Activated CD8-positive, alpha-beta T cell treated with anti-CD3 and anti-CD28 coated beads for 36 hours (primary cell): ENCODE data around the gene SNAPC2. TPM values are rescaled to one million over a fixed set of nuclear protein-coding genes. Genes with fewer than 3 reads are reported as not detected.

ENCODE experiments used
- ATAC-seq: fragments of 200-7000 bp; cut with Tn5 transposase; one replicate; pipeline ENCODE4 v1.10.0; 2021; ENCODE audit warnings: mild to moderate bottlenecking, moderate library complexity
- CTCF ChIA-PET: fragments of 350-600 bp; sonication (Branson Sonifier 250); formaldehyde crosslinking; loops from one replicate; lab custom pipeline; 2021; ENCODE audit warnings: antibody characterized with exemption; lab: Charles Lee
- POLR2A ChIA-PET: fragments of 350-600 bp; sonication (Branson Sonifier 250); formaldehyde crosslinking; loops from one replicate; lab custom pipeline; 2021; ENCODE audit warnings: antibody characterized with exemption; lab: Charles Lee
- DNase-seq: peaks from one replicate; pipeline ENCODE4 v3.0.0-alpha.2; 2020
- H3K27ac Mint-ChIP-seq: one replicate; pipeline ENCODE4 v1.8.0; 2021; ENCODE audit warnings: mild to moderate bottlenecking, mixed read lengths
- H3K27me3 Mint-ChIP-seq: one replicate; pipeline ENCODE4 v1.8.0; 2021; ENCODE audit warnings: mixed read lengths
- H3K36me3 Mint-ChIP-seq: one replicate; pipeline ENCODE4 v1.8.0; 2021; ENCODE audit warnings: low read depth, mixed read lengths
- H3K4me1 Mint-ChIP-seq: one replicate; pipeline ENCODE4 v1.8.0; 2021; ENCODE audit warnings: low read depth, mixed read lengths
- H3K4me3 Mint-ChIP-seq: one replicate; pipeline ENCODE4 v1.8.0; 2021; ENCODE audit warnings: mild to moderate bottlenecking, moderate library complexity, mixed read lengths
- H3K9me3 Mint-ChIP-seq: one replicate; pipeline ENCODE4 v1.8.0; 2021; ENCODE audit warnings: mixed read lengths
- CTCF ChIP-seq: fragments of 200-600 bp; IDR thresholded peaks from one replicate; pipeline ENCODE4 v1.8.0; 2022; ENCODE audit warnings: antibody characterized with exemption, mild to moderate bottlenecking
- intact Hi-C: fragments of 100-400 bp; cut with micrococcal nuclease; formaldehyde crosslinking; loops from one replicate; pipeline ENCODE4 v1.10.0; 2022
- total RNA-seq, 2 experiments: library from RNA; stranded (reverse); gene quantifications; one replicate each; pipeline ENCODE4 v1.2.3, GENCODE V29; 2021

SNAPC2 gene
- total RNA-seq, 2 experiments from 2014 or later: 16.0 to 18.2 TPM

DNA sequence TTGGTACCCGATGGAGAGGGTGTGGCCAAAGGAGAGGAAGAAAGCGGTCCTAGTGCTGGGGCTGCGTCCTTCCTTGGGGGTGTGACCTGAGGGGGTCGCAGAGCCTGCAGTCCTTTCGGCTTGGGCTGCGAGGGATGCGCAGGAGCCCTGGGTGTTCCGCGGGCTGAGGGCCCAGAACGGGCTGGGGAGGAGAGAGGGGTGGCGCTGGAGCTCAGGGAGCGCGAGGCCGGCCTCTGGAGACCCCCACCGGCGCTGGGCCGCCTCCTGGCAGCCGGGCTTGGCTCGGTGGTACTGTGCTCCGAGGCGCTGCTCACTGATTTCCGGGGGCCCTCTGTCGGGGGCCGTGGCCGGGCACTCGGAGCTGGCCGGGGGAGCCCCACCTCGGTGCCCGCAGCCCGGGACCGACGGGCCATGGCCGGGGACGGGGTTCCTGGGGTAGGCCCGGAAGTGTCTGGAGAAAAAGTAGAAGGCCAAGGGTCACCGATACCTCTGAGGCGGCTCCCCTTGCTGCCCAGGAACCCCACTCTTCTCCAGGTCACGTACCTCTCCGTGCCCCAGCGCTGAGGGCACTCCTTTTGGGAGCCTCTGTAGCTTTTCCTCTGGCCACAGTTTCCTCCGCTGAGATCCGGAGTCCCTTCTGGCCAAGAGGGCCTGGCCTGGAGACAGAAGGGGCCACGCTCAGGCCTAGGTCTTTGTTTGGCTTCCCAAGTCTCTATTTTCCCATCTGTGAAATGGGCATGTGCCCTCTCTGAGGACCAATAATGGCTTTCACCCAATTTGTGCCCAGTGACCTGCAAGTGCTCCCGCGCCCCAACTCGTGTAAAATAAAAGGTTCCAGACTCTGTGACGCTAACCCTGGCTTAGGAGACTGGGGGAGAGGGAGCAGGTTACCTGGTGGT is 47.6 kb upstream of the SNAPC2 start:
- peaks cover 26% of the 10 kb centered on the region for H3K27me3 Mint-ChIP-seq
- peaks cover 35% of the 10 kb centered on the region for H3K4me1 Mint-ChIP-seq
- POLR2A ChIA-PET: interaction anchor here (0.9 to 1.7 kb wide), 2 partner anchors 14 to 71 kb away, joined by 3 to 6 read pairs; partner anchors contain the start of gene TIMM44
- DNase-seq (no peak), ATAC-seq (no peak)
- CTCF ChIA-PET: no interaction called here
- H3K27ac Mint-ChIP-seq: no peak overlapping the region
- TF ChIP-seq CTCF: no peak
- intact Hi-C loops: no loop called here
- no peaks in the 10 kb centered on the region for H3K36me3 Mint-ChIP-seq
- no peaks in the 10 kb centered on the region for H3K9me3 Mint-ChIP-seq
- no peak overlapping the region for H3K4me3 Mint-ChIP-seq

- CTCF ChIA-PET: no interaction called here
Observed at GRCh38 chr19:7873304-7874075, 46.6 kb upstream of the SNAPC2 start.

GRCh38 chr19:7874076-7874896 is 45.9 kb upstream of the SNAPC2 start, which contains the start of gene PRR36:
Gene PRR36 (minus strand): TSS chr19:7874390. CDS start chr19:7873689, 701 bp downstream.
- peaks cover 28% of the 10 kb centered on the region for H3K4me1 Mint-ChIP-seq
- peak; percentile 39 for DNase-seq
- H3K9me3 Mint-ChIP-seq: no peaks in the 10 kb centered on the region
- peaks cover 25% of the 10 kb centered on the region for H3K27me3 Mint-ChIP-seq
- intact Hi-C loops: no loop called here
- CTCF ChIA-PET: no interaction called here
- POLR2A ChIA-PET: interaction anchor here (1.0 kb wide), 1 partner anchor 10 kb away, joined by 3 read pairs; no protein-coding TSS in a partner anchor
- no peak for ATAC-seq
- H3K27ac Mint-ChIP-seq: no peak within 1 kb of the TSS
- no peak for TF ChIP-seq CTCF
- peak within 1 kb of the TSS; percentile 50 for H3K4me3 Mint-ChIP-seq
- no peaks in the 10 kb centered on the region for H3K36me3 Mint-ChIP-seq

More at GRCh38 chr19:7873304-7874075, 46.6 kb upstream of the SNAPC2 start:
- no peaks in the 10 kb centered on the region for H3K9me3 Mint-ChIP-seq
- no peaks in the 10 kb centered on the region for H3K36me3 Mint-ChIP-seq
- POLR2A ChIA-PET: interaction anchor here (1.7 kb wide), 1 partner anchor 70 kb away, joined by 6 read pairs; the partner anchor contains the start of gene TIMM44
- no peak for ATAC-seq
- TF ChIP-seq CTCF: no peak
- H3K27ac Mint-ChIP-seq: no peak overlapping the region
- DNase-seq: no peak
- intact Hi-C loops: no loop called here
- H3K4me1 Mint-ChIP-seq: peaks cover 32% of the 10 kb centered on the region
- H3K4me3 Mint-ChIP-seq: peak overlapping the region; percentile 39
- peaks cover 25% of the 10 kb centered on the region for H3K27me3 Mint-ChIP-seq

DNA sequence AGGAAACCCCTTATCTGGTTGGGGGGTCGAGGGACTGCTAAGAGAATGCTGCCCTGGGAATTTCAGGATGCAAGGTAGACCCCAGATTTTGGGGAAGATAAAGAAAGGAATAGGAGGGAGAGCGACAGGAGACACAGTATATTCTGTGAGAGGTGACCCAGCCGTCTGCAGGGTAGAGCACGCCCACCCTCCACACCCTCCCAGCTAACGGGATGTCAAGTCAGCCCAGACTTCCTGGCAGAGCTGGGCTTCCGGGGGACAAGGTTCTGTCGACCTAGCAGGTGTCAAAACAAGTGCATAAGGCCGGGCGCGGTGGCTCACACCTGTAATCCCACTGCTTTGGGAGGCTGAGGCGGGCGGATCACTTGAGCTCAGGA is 45.3 kb upstream of the SNAPC2 start:
- no peak overlapping the region for H3K27ac Mint-ChIP-seq
- ChIA-PET CTCF (no interaction called here), POLR2A (interaction anchor here (1.0 kb wide), 1 partner anchor 10 kb away, joined by 3 read pairs; no protein-coding TSS in a partner anchor)
- no peak for TF ChIP-seq CTCF
- peaks cover 25% of the 10 kb centered on the region for H3K27me3 Mint-ChIP-seq
- H3K4me1 Mint-ChIP-seq: peaks cover 28% of the 10 kb centered on the region
- H3K36me3 Mint-ChIP-seq: no peaks in the 10 kb centered on the region
- DNase-seq (no peak), ATAC-seq (no peak)
- peak overlapping the region; percentile 50 for H3K4me3 Mint-ChIP-seq
- no peaks in the 10 kb centered on the region for H3K9me3 Mint-ChIP-seq
- intact Hi-C loops: no loop called here
